Sigmoid colon (tissue), 7 donors: ENCODE results near the gene CUL4A. TPM values are rescaled to one million over a fixed set of nuclear protein-coding genes. Genes with fewer than 3 reads are reported as not detected.

Source experiments
- DNase-seq: peaks from one replicate; pipeline ENCODE4 v3.0.0-alpha.2; 2019
- H3K27ac ChIP-seq, 4 donors: fragments of 200-600 bp; sonication (generic); one replicate each; pipeline ENCODE4 v1.5.1; 2016 to 2019; ENCODE audit warnings: mild to moderate bottlenecking in 1 of 4
- H3K27me3 ChIP-seq, 3 donors: fragments of 200-600 bp; sonication (generic); one replicate each; pipeline ENCODE4 v1.5.1; 2019; ENCODE audit warnings: mild to moderate bottlenecking in 1 of 3
- H3K36me3 ChIP-seq, 4 donors: fragments of 200-600 bp; sonication (generic); one replicate each; pipeline ENCODE4 v1.5.1; 2016 to 2019
- H3K4me1 ChIP-seq, 4 donors: fragments of 200-600 bp; sonication (generic); one replicate each; pipeline ENCODE4 v1.5.1; 2017 to 2019
- H3K4me3 ChIP-seq, 4 donors: fragments of 200-600 bp; sonication (generic); one replicate each; pipeline ENCODE4 v1.5.1; 2017 to 2019; ENCODE audit warnings: mild to moderate bottlenecking in 2 of 4, moderate library complexity in 1 of 4
- H3K9me3 ChIP-seq, 4 donors: fragments of 200-600 bp in 3 of 4; sonication (generic) in 3 of 4; one replicate each; pipeline versions ENCODE4 v1.5.1 to v1.6.1; 2013 to 2019
- CTCF ChIP-seq, 4 experiments: fragments of 450-650 bp in 3 of 4; fragments of 200-600 bp in 1 of 4; IDR thresholded peaks; one replicate each; pipeline ENCODE4 v1.5.1; 2016 to 2019; ENCODE audit warnings: antibody characterized with exemption in 4 of 4, mild to moderate bottlenecking in 3 of 4, moderate library complexity in 2 of 4
- EP300 ChIP-seq, 4 donors: sonication (generic); formaldehyde crosslinking; IDR thresholded peaks; one replicate each; pipeline ENCODE4 v1.6.1; 2017; ENCODE audit warnings: antibody characterized with exemption in 4 of 4
- POLR2A ChIP-seq, 2 donors: fragments of 450-650 bp; IDR thresholded peaks; one replicate each; pipeline ENCODE4 v1.6.1; 2016; ENCODE audit warnings: antibody characterized with exemption in 2 of 2, mild to moderate bottlenecking in 2 of 2, moderate library complexity in 2 of 2
- POLR2AphosphoS5 ChIP-seq, 4 donors: sonication (generic); formaldehyde crosslinking; IDR thresholded peaks; one replicate each; pipeline ENCODE4 v1.6.1; 2017; ENCODE audit warnings: antibody characterized with exemption in 4 of 4
- WGBS, 2 donors: extraction: QIAGEN DNeasy Blood & Tissue Kit; methylation state at CpG; one replicate each; pipeline ENCODE4 v1.1.7; 2013; 5-methylcytosine and 5-hydroxymethylcytosine counted together
- intact Hi-C: fragments of 100-400 bp; cut with DNase I; formaldehyde crosslinking; loops from one replicate; pipeline ENCODE4 v1.15.1; 2023
- polyA plus RNA-seq, 3 donors: library from polyadenylated mRNA; stranded (reverse); fragments of 200-250 nt; gene quantifications; one replicate each; pipeline ENCODE4 v1.2.3, GENCODE V29; 2013
- total RNA-seq, 4 donors: library from RNA; depleted of rRNA; stranded (reverse); fragments of >200 nt; gene quantifications; one replicate each; pipeline ENCODE4 v1.1.0, GENCODE V29; 2016
- donor health status: healthy with polysubstance abuse.
- donor health status: Bipolar disorder and iron deficiency.
- donor health status: healthy.

Gene CUL4A
- total and polyA plus RNA-seq, 7 donors, result 22.2 to 115 (median 72.6) TPM

- peaks cover 0 to 12% (median 5%) of the 10 kb centered on the region in 3 donors for H3K27me3 ChIP-seq
- 42 to 80% methylated on average over 10 of the region's 10 CpGs for WGBS, 2 donors
- no peak overlapping the region for H3K27ac ChIP-seq
- TF ChIP-seq EP300 (IDR thresholded peaks at IDR 0.05) (no peak), CTCF (IDR thresholded peaks at IDR 0.05) (no peak), POLR2A (IDR thresholded peaks at IDR 0.05) (no peak), POLR2AphosphoS5 (IDR thresholded peaks at IDR 0.05) (no peak)
- intact Hi-C loops, result no loop called here
- H3K36me3 ChIP-seq, result peaks cover 0 to 19% (median 0%) of the 10 kb centered on the region in 4 donors
- H3K9me3 ChIP-seq, result no peaks in the 10 kb centered on the region
- no peaks in the 10 kb centered on the region for H3K4me1 ChIP-seq
- no peak for DNase-seq
- no peak overlapping the region for H3K4me3 ChIP-seq
Measured at GRCh38 chr13:113167155-113167554, 42.3 kb upstream of the CUL4A start.

- H3K4me3 ChIP-seq, result no peak overlapping the region
- 97% methylated on average over 3 of the region's 3 CpGs for WGBS, 2 donors
- DNase-seq, result no peak
- no peak overlapping the region for H3K27ac ChIP-seq
- intact Hi-C loops, result no loop called here
- peaks cover 0 to 12% (median 5%) of the 10 kb centered on the region in 3 donors for H3K27me3 ChIP-seq
- H3K4me1 ChIP-seq, result no peaks in the 10 kb centered on the region
- peaks cover 0 to 24% (median under 1%) of the 10 kb centered on the region in 4 donors for H3K36me3 ChIP-seq
- no peak for TF ChIP-seq EP300 (IDR thresholded peaks at IDR 0.05)
- no peak for TF ChIP-seq POLR2AphosphoS5 (IDR thresholded peaks at IDR 0.05)
- no peak for TF ChIP-seq POLR2A (IDR thresholded peaks at IDR 0.05)
- no peak for TF ChIP-seq CTCF (IDR thresholded peaks at IDR 0.05)
- H3K9me3 ChIP-seq, result no peaks in the 10 kb centered on the region
Measured at GRCh38 chr13:113167575-113167974, 41.8 kb upstream of the CUL4A start.

GRCh38 chr13:113168211-113168610 lies 41.2 kb upstream of the CUL4A start:
- Histone ChIP-seq H3K36me3 (peaks cover 0 to 29% (median 3%) of the 10 kb centered on the region in 4 donors), H3K4me3 (no peak overlapping the region), H3K9me3 (no peaks in the 10 kb centered on the region), H3K4me1 (no peaks in the 10 kb centered on the region), H3K27me3 (peaks cover 0 to 5% (median 0%) of the 10 kb centered on the region in 3 donors), H3K27ac (peak overlapping the region in 1 of 4 donors; percentile 5)
- no peak for DNase-seq
- TF ChIP-seq EP300 (IDR thresholded peaks at IDR 0.05) (no peak), POLR2AphosphoS5 (IDR thresholded peaks at IDR 0.05) (no peak), POLR2A (IDR thresholded peaks at IDR 0.05) (no peak), CTCF (IDR thresholded peaks at IDR 0.05) (no peak)
- intact Hi-C loops, result no loop called here
- 85 to 91% methylated on average over 7 of the region's 7 CpGs for WGBS, 2 donors

- Histone ChIP-seq H3K36me3 (peaks cover 0 to 34% (median 3%) of the 10 kb centered on the region in 4 donors), H3K4me1 (no peaks in the 10 kb centered on the region), H3K27ac (no peak overlapping the region), H3K9me3 (no peaks in the 10 kb centered on the region), H3K27me3 (no peaks in the 10 kb centered on the region), H3K4me3 (no peak overlapping the region)
- TF ChIP-seq EP300 (IDR thresholded peaks at IDR 0.05) (no peak), CTCF (IDR thresholded peaks at IDR 0.05) (no peak), POLR2A (IDR thresholded peaks at IDR 0.05) (no peak), POLR2AphosphoS5 (IDR thresholded peaks at IDR 0.05) (no peak)
- intact Hi-C loops, result no loop called here
- no peak for DNase-seq
- 61 to 84% methylated on average over 13 of the region's 13 CpGs for WGBS, 2 donors
Measured at GRCh38 chr13:113169277-113170272, 39.8 kb upstream of the CUL4A start.
